HFF-Myc (cell line): ENCODE data around the gene IDH3B.

Experiments used
- DNase-seq: peaks from one replicate; pipeline ENCODE4 v3.0.0-alpha.2; 2011; ENCODE audit warnings: low read depth; ENCODE audit errors: extremely low read depth
- H3K4me3 ChIP-seq: replicated peaks from 2 replicates; pipeline ENCODE4 v1.5.1; 2011; ENCODE audit warnings: low read depth, mild to moderate bottlenecking, control low read depth, low read length
- TF ChIP-seq, protein P1 (sequence below): IDR thresholded peaks from 2 replicates; pipeline ENCODE4 v1.5.1; 2012; ENCODE audit warnings: mild to moderate bottlenecking, low read depth, low read length, control low read depth; ENCODE audit errors: missing control alignments

Gene IDH3B

DNA sequence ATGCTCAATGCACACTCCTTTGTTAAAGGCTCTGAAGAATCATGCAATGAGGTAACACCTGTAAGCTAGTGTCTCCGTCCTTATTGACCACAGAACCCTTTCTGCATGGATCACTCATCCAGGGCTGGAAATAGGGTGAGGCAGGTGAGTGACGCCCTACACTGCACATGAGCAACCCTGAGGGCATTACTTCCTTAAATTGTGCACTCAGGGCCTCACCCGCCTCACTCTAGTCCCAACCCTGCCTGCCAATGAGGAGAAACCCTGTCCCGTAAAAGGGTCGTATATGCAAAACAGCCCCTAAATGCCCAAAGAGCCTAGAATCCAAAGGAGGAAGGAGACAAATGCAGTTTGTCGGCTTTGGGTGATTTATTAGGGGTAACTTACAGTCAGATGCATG, 45.2 kb downstream of the IDH3B start:
- TF ChIP-seq, protein P1, sequence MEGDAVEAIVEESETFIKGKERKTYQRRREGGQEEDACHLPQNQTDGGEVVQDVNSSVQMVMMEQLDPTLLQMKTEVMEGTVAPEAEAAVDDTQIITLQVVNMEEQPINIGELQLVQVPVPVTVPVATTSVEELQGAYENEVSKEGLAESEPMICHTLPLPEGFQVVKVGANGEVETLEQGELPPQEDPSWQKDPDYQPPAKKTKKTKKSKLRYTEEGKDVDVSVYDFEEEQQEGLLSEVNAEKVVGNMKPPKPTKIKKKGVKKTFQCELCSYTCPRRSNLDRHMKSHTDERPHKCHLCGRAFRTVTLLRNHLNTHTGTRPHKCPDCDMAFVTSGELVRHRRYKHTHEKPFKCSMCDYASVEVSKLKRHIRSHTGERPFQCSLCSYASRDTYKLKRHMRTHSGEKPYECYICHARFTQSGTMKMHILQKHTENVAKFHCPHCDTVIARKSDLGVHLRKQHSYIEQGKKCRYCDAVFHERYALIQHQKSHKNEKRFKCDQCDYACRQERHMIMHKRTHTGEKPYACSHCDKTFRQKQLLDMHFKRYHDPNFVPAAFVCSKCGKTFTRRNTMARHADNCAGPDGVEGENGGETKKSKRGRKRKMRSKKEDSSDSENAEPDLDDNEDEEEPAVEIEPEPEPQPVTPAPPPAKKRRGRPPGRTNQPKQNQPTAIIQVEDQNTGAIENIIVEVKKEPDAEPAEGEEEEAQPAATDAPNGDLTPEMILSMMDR, result no peak
- no peak for DNase-seq
- no peak overlapping the region for H3K4me3 ChIP-seq

DNA sequence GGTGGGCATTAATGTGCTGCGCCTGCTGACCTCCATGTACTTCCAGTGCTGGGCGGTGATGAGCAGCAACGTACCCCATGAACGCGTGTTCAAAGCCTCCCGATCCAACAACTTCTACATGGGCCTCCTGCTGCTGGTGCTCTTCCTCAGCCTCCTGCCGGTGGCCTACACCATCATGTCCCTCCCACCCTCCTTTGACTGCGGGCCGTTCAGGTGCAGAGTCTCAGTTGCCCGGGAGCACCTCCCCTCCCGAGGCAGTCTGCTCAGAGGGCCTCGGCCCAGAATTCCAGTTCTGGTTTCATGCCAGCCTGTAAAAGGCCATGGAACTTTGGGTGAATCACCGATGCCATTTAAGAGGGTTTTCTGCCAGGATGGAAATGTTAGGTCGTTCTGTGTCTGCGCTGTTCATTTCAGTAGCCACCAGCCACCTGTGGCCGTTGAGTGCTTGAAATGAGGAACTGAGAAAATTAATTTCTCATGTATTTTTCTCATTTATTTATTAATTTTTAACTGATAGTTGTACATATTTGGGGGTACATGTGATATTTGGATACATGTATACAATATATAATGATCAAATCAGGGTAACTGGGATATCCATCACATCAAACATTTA, 46.8 kb downstream of the IDH3B start:
- H3K4me3 ChIP-seq, result no peak overlapping the region
- TF ChIP-seq, protein P1, result no peak
- no peak for DNase-seq

DNA sequence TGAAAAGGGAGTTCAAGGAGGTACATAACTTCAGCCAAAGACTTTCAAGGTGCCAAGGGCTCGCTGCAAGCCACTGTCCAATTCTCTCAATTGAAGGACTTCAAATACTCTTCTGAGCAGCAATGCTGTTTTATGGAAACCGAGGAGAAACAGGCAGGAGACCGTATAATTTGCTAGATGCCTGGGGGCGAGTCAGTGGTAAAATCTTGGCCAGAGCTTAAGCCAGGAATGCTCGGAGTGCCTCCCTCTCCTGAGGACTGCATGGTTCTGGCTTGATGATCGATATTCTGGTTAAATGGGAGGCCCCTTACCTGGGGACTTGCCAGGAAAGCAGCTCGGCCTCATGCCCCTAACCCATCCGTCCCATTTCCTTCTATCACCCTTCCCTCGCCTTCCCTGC, 47.4 kb downstream of the IDH3B start:
- no peak overlapping the region for H3K4me3 ChIP-seq
- TF ChIP-seq, protein P1, result no peak
- no peak for DNase-seq

DNA sequence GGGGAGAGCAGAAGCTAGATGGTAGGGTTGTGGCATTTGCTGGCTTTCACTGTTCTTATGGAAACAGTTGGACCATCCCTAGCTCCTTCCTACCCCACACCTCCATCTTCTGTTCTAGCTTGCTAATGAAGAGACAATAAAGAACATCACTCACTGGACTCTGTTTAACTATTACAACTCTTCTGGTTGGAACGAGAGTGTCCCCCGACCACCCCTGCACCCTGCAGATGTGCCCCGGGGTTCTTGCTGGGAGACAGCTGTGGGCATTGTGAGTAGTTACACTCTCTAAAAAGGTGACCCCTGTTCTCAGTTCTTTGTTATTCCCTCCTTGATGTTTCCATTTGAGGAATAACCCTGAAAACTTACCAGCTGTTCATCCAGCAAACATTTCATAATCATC, 51.9 kb downstream of the IDH3B start:
- TF ChIP-seq, protein P1, result no peak
- H3K4me3 ChIP-seq, result no peak overlapping the region
- DNase-seq, result no peak

DNA sequence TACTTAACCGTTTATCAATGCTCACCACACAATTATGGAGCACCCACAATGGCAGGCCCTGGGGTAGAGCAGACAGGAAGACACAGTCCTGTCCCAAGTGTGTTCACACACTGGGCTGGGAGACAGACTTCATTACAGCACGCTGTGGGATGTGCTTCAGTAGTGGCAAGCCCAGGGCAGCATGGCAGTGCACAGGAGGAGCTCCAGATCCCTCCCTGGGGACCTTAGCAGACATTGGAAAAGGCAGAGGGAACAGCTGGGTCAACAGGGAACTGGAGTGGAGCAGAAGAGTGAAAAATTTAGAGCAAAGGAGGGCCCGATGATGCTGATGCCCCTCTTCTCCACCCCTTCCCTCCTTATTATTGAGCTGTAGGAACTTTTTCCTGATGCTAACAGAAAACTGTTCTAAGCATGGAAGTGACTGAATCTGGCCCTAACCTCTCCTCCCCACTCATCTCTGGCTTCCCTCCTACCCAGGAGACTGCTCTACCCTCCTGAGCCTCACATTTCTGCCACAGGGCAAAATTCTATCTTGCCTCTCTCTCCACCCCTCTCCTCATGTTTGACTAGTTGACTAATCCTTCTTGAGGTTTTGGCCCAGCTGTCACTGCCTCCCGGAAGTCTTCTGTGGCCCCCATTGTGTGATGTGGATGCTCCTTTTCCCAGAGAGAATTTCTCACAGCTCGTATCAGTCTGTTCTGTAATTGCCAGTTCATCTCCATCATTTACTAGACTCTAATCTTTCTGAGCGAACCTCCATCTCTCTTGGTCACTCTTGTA, 52.9 kb downstream of the IDH3B start:
- no peak for DNase-seq
- TF ChIP-seq, protein P1, result no peak

DNA sequence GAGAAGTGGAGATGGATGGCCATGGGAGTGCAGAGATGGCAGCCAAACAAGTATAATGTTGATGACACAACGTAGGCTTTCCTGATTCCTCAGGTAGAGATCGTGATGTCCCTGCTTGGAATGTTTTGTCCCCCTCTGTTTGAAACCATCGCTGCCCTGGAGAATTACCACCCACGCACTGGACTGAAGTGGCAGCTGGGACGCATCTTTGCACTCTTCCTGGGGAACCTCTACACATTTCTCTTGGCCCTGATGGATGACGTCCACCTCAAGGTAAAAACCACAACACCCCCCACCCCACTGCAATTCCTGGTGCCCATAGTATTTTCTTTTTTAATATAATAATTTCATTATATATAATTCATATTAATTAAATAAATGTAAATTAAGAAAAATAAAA, 53.7 kb downstream of the IDH3B start:
- DNase-seq, result no peak
- TF ChIP-seq, protein P1, result no peak

More for the DNA sequence above, 52.9 kb downstream of the IDH3B start:
- H3K4me3 ChIP-seq, result no peak overlapping the region

More for the DNA sequence above, 53.7 kb downstream of the IDH3B start:
- H3K4me3 ChIP-seq, result no peak overlapping the region
